ENCODE measurements around the gene TMEM94.

DNA sequence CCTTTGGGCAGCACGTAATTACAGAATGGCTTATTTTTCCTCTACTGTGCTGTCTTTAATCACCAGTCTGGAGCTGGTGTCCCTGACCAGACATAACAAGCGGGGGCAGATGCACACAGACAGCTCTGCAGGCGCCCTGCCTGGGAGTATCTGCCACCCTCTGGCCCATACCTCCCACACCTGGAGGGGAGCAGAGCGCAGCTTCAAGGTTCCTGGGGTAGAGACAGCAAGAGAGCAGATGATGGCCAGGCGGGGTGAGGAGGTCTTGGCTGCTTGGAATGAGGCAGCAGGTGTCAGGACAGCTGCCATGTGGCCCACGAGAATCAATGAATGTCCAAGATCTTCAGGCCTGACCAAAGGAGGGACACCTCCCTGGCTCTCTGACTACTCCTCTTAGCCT is 23.8 kb downstream of the TMEM94 start:
- TF ChIP-seq, protein P1, sequence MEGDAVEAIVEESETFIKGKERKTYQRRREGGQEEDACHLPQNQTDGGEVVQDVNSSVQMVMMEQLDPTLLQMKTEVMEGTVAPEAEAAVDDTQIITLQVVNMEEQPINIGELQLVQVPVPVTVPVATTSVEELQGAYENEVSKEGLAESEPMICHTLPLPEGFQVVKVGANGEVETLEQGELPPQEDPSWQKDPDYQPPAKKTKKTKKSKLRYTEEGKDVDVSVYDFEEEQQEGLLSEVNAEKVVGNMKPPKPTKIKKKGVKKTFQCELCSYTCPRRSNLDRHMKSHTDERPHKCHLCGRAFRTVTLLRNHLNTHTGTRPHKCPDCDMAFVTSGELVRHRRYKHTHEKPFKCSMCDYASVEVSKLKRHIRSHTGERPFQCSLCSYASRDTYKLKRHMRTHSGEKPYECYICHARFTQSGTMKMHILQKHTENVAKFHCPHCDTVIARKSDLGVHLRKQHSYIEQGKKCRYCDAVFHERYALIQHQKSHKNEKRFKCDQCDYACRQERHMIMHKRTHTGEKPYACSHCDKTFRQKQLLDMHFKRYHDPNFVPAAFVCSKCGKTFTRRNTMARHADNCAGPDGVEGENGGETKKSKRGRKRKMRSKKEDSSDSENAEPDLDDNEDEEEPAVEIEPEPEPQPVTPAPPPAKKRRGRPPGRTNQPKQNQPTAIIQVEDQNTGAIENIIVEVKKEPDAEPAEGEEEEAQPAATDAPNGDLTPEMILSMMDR (IDR thresholded peaks at IDR 0.05), result no peak
- no peak for TF ChIP-seq EP300 (IDR thresholded peaks at IDR 0.05; ENCODE audit: low read depth)
